ENCODE results near the gene ZNF860.

GRCh38 chr3:31932990-31933389 lies 48.6 kb upstream of the ZNF860 start:
- no peak for TF ChIP-seq CTCF (conservative IDR thresholded peaks at IDR 0.05 in 1 of 2, IDR thresholded peaks at IDR 0.05 in 1 of 2; ENCODE audit: extremely low read depth in 1 of 2, insufficient read depth in 1 of 2, low read depth in 1 of 2, low read length in 2 of 2)
- no peak for TF ChIP-seq EZH2 (IDR thresholded peaks at IDR 0.05; ENCODE audit: borderline replicate concordance, low read length)
